HepG2 (cell line): ENCODE results near the gene BCAT1. TPM values are rescaled to one million over a fixed set of nuclear protein-coding genes. Genes with fewer than 3 reads are reported as not detected.

ENCODE experiments used
- ATAC-seq: fragments of 200-7000 bp; cut with Tn5 transposase; 3 replicates; pipeline ENCODE4 v1.9.1; 2020; ENCODE audit warnings: mild to moderate bottlenecking, moderate library complexity
- BruUV-seq: library from RNA; stranded (reverse); fragments of 400-500 nt; replicated peaks from 2 replicates; lab custom pipeline; 2021; lab: Mats Ljungman, UMichigan
- CTCF ChIA-PET: fragments of 300-600 bp; formaldehyde crosslinking; extraction: SDS; loops from one replicate; lab custom pipeline; 2021; ENCODE audit warnings: low total read pairs, inconsistent platforms, low intra/inter-chr PET ratio; lab: Yijun Ruan, JAX
- POLR2A ChIA-PET: fragments of 350-600 bp; sonication (Branson Sonifier 250); formaldehyde crosslinking; loops from one replicate; lab custom pipeline; 2020; ENCODE audit warnings: antibody characterized with exemption, inconsistent platforms; lab: Yijun Ruan, JAX
- DNase-seq: peaks from one replicate; pipeline ENCODE4 v3.0.0-alpha.2; 2015; ENCODE audit warnings: low spot score
- FAIRE-seq: peaks from 3 replicates; lab custom pipeline; 2011; peaks lifted over from hg19 to GRCh38; lab: Jason Lieb, UNC
- H2AFZ ChIP-seq: one replicate; pipeline ENCODE4 v1.6.1; 2011; ENCODE audit warnings: low read length, inconsistent platforms
- H3K27ac ChIP-seq: fragments of 300-600 bp; 3 replicates; pipeline ENCODE4 v1.8.0; 2011; ENCODE audit warnings: mixed run types, mild to moderate bottlenecking, mixed read lengths, low read length, inconsistent platforms; ENCODE audit not compliant: insufficient read depth; ENCODE audit errors: extremely low read length
- H3K27me3 ChIP-seq, 2 experiments: fragments of 200-600 bp in 1 of 2; 2 replicates in 1 of 2; 3 replicates in 1 of 2; pipeline versions ENCODE4 v1.6.0 to v1.8.0; 2011; ENCODE audit warnings: low read length in 2 of 2, mild to moderate bottlenecking in 2 of 2, moderate library complexity in 2 of 2, inconsistent platforms in 1 of 2; ENCODE audit not compliant: insufficient read depth in 2 of 2, control insufficient read depth in 1 of 2
- H3K36me3 ChIP-seq, 2 experiments: fragments of 200-600 bp in 1 of 2; replicated peaks in 1 of 2; 2 replicates in 1 of 2; 3 replicates in 1 of 2; pipeline versions ENCODE4 v1.5.1 to v1.8.0; 2011; ENCODE audit warnings: low read length in 2 of 2, inconsistent platforms in 1 of 2; ENCODE audit not compliant: insufficient read depth in 2 of 2, control insufficient read depth in 1 of 2
- H3K4me1 ChIP-seq: 2 replicates; pipeline ENCODE4 v1.5.1; 2012; ENCODE audit warnings: low read length, inconsistent platforms; ENCODE audit not compliant: insufficient read depth
- H3K4me2 ChIP-seq: 2 replicates; pipeline ENCODE4 v1.6.0; 2011; ENCODE audit warnings: low read depth, low read length, inconsistent platforms
- H3K4me3 ChIP-seq, 3 experiments: fragments of 200-600 bp in 1 of 3; sonication (generic), shearing (Covaris generic) in 1 of 3; replicated peaks in 1 of 3; 2 replicates each; pipeline ENCODE4 v1.5.1; 2011 to 2016; ENCODE audit warnings: low read length in 3 of 3, inconsistent platforms in 2 of 3, low read depth in 2 of 3, mild to moderate bottlenecking in 2 of 3, control low read depth in 1 of 3, mixed read lengths in 1 of 3; ENCODE audit not compliant: insufficient read depth in 1 of 3
- H3K79me2 ChIP-seq: one replicate; pipeline ENCODE4 v1.6.1; 2011; ENCODE audit warnings: low read length, inconsistent platforms; ENCODE audit not compliant: insufficient read depth
- H3K9ac ChIP-seq: 2 replicates; pipeline ENCODE4 v1.6.0; 2011; ENCODE audit warnings: mild to moderate bottlenecking, low read depth, low read length, inconsistent platforms; ENCODE audit not compliant: insufficient read depth
- H3K9me3 ChIP-seq: 2 replicates; pipeline ENCODE4 v1.5.1; 2012; ENCODE audit warnings: mild to moderate bottlenecking, low read length
- H4K20me1 ChIP-seq: 2 replicates; pipeline ENCODE4 v1.6.0; 2011; ENCODE audit warnings: inconsistent platforms, mild to moderate bottlenecking, low read length, moderate library complexity; ENCODE audit not compliant: insufficient read depth
- ARHGAP35 ChIP-seq: sonication (generic); formaldehyde crosslinking; IDR thresholded peaks from 2 replicates; pipeline ENCODE4 v1.9.0; 2022; ENCODE audit warnings: mild to moderate bottlenecking, inconsistent platforms, moderate library complexity, missing genetic modification reagents, borderline replicate concordance
- ARID3A ChIP-seq: IDR thresholded peaks from 2 replicates; pipeline ENCODE4 v1.6.1; 2012; ENCODE audit warnings: low read depth, low read length, improper control_type of control experiment
- ELK4 ChIP-seq: sonication (generic); formaldehyde crosslinking; IDR thresholded peaks from 2 replicates; pipeline ENCODE4 v1.9.0; 2021; ENCODE audit warnings: missing genetic modification reagents, borderline replicate concordance
- ETS1 ChIP-seq: sonication (generic); formaldehyde crosslinking; IDR thresholded peaks from 2 replicates; pipeline ENCODE4 v1.4.0; 2020; ENCODE audit warnings: missing genetic modification reagents
- FOXO4 ChIP-seq: sonication (generic); formaldehyde crosslinking; conservative IDR thresholded peaks from 2 replicates; pipeline ENCODE4 v1.8.1; 2023; ENCODE audit warnings: missing genetic modification reagents
- MZF1 ChIP-seq: sonication (generic); formaldehyde crosslinking; IDR thresholded peaks from 2 replicates; pipeline ENCODE4 v1.8.1; 2023; ENCODE audit warnings: mild to moderate bottlenecking, missing genetic modification reagents, borderline replicate concordance
- RAD21 ChIP-seq: fragments of 450-650 bp; formaldehyde crosslinking; IDR thresholded peaks from 2 replicates; pipeline ENCODE4 v1.5.0; 2020; ENCODE audit warnings: mild to moderate bottlenecking
- SMYD3 ChIP-seq: sonication (generic); formaldehyde crosslinking; IDR thresholded peaks from 2 replicates; pipeline ENCODE4 v1.8.1; 2023; ENCODE audit warnings: mild to moderate bottlenecking, missing genetic modification reagents
- SNRNP70 ChIP-seq: fragments of 200-400 bp; formaldehyde crosslinking; IDR thresholded peaks from 2 replicates; pipeline ENCODE4 v1.6.1; 2017; ENCODE audit warnings: mild to moderate bottlenecking, low read depth, low read length, moderate library complexity
- ZGPAT ChIP-seq: IDR thresholded peaks from 2 replicates; pipeline ENCODE4 v1.6.1; 2016; ENCODE audit warnings: mild to moderate bottlenecking
- ZNF101 ChIP-seq: sonication (generic); formaldehyde crosslinking; IDR thresholded peaks from 2 replicates; pipeline ENCODE4 v1.4.0; 2020; ENCODE audit warnings: mild to moderate bottlenecking, low read depth, missing genetic modification reagents, borderline replicate concordance
- ZNF547 ChIP-seq: sonication (generic); formaldehyde crosslinking; IDR thresholded peaks from 2 replicates; pipeline ENCODE4 v1.5.1; 2020; ENCODE audit warnings: mild to moderate bottlenecking, missing genetic modification reagents
- ZNF562 ChIP-seq: sonication (generic); formaldehyde crosslinking; IDR thresholded peaks from 2 replicates; pipeline ENCODE4 v1.8.0; 2022; ENCODE audit warnings: missing genetic modification reagents, borderline replicate concordance
- WGBS: methylation state at CpG from one replicate; pipeline ENCODE4 v1.1.6; 2017; ENCODE audit warnings: low lambda C conversion rate; 5-methylcytosine and 5-hydroxymethylcytosine counted together
- in situ Hi-C: cut with HindIII; loops from 2 replicates; pipeline ENCODE4 v1.10.0; 2017; ENCODE audit warnings: low pct_unique_long_range_greater_than_20kb; ENCODE audit not compliant: extremely low pct_ligation_motif_present
- intact Hi-C: fragments of 100-400 bp; cut with micrococcal nuclease; formaldehyde crosslinking; loops from one replicate; pipeline ENCODE4 v1.10.0; 2022; ENCODE audit not compliant: unreplicated experiment
- polyA plus RNA-seq, 8 experiments: library from polyadenylated mRNA; depleted of rRNA in 3 of 8; stranded (reverse) in 7 of 8; unstranded in 1 of 8; fragments of >200 nt; fragmentation: Illumina TruSeq in 4 of 8; extraction: Trizol in 4 of 8; gene quantifications; 2 replicates each; pipeline versions ENCODE4 v1.2.1 to v1.2.3, GENCODE V29; 2011 to 2016; ENCODE audit warnings: low read depth in 4 of 8, missing spikeins in 1 of 8, mixed read lengths in 1 of 8; ENCODE audit not compliant: insufficient read depth in 1 of 8
- total RNA-seq, 5 experiments: library from RNA; depleted of rRNA; stranded (reverse); fragments of >200 nt; fragmentation: Illumina TruSeq; extraction: Trizol; gene quantifications; 2 replicates each; pipeline ENCODE4 v1.2.3, GENCODE V29; 2016; ENCODE audit warnings: low read depth in 1 of 5

The BCAT1 gene
- total and polyA plus RNA-seq, 2 of the 13 experiments (the other 11 are each of a cell fraction or from before 2014, with no cell fraction given), result 8.0 to 75.5 TPM

GRCh38 chr12:24820872-24821271, 128.0 kb downstream of the BCAT1 start:
- no peak for ATAC-seq
- no TSS peak for BruUV-seq
- whole genome bisulfite sequencing, result 90% methylated on average over 5 of the region's 5 CpGs
- POLR2A ChIA-PET, result no interaction called here
- peaks cover 0 to 32% of the 10 kb centered on the region in 2 experiments; a peak in 3 of 5 replicates for H3K36me3 ChIP-seq
- in situ Hi-C loops (no loop called here), intact Hi-C loops (no loop called here)
- no peak for DNase-seq
- FAIRE-seq, result no peak
- no peaks in the 10 kb centered on the region for H3K9me3 ChIP-seq
- H3K4me2 ChIP-seq, result no peak overlapping the region
- no peak overlapping the region for H2AFZ ChIP-seq
- no peaks in the 10 kb centered on the region for H4K20me1 ChIP-seq
- CTCF ChIA-PET, result no interaction called here
- no peaks in the 10 kb centered on the region for H3K4me1 ChIP-seq
- no peak overlapping the region for H3K4me3 ChIP-seq
- no peaks in the 10 kb centered on the region for H3K79me2 ChIP-seq
- no peak overlapping the region for H3K27ac ChIP-seq
- no peak overlapping the region for H3K9ac ChIP-seq
- TF ChIP-seq SMYD3 (CRISPR knock-in tag) (no peak), ARID3A (no peak), ELK4 (CRISPR knock-in tag) (no peak), ARHGAP35 (CRISPR knock-in tag) (no peak), ETS1 (CRISPR knock-in tag) (no peak), RAD21 (no peak), ZGPAT (CRISPR knock-in tag) (no peak), ZNF101 (CRISPR knock-in tag) (no peak), MZF1 (CRISPR knock-in tag) (no peak), ZNF547 (CRISPR knock-in tag) (no peak), FOXO4 (CRISPR knock-in tag) (no peak), SNRNP70 (no peak), ZNF562 (CRISPR knock-in tag) (no peak)
- no peaks in the 10 kb centered on the region for H3K27me3 ChIP-seq
